Skeletal muscle tissue (tissue), 4 donors: ENCODE results near the gene NRBP1. TPM values are rescaled to one million over a fixed set of nuclear protein-coding genes. Genes with fewer than 3 reads are reported as not detected.
A peak's percentile ranks its signal among the peaks of the same experiment; 100 is the strongest.

ENCODE experiments used
- H3K27ac ChIP-seq: one replicate; pipeline ENCODE4 v1.7.0; 2013; ENCODE audit warnings: mild to moderate bottlenecking, low read depth, low read length, inconsistent platforms
- H3K27me3 ChIP-seq, 3 donors: one replicate each; pipeline ENCODE4 v1.7.0; 2013; ENCODE audit warnings: low read length in 3 of 3; ENCODE audit not compliant: control insufficient read depth in 3 of 3, insufficient read depth in 3 of 3
- H3K36me3 ChIP-seq, 3 donors: one replicate each; pipeline ENCODE4 v1.7.0; 2013; ENCODE audit warnings: low read length in 3 of 3; ENCODE audit not compliant: control insufficient read depth in 3 of 3, insufficient read depth in 3 of 3
- H3K4me1 ChIP-seq, 3 donors: one replicate each; pipeline ENCODE4 v1.7.0; 2013; ENCODE audit warnings: low read length in 3 of 3, mild to moderate bottlenecking in 3 of 3; ENCODE audit not compliant: control insufficient read depth in 3 of 3, insufficient read depth in 3 of 3
- H3K4me3 ChIP-seq, 3 donors: one replicate each; pipeline ENCODE4 v1.7.0; 2013; ENCODE audit warnings: low read length in 3 of 3
- H3K9ac ChIP-seq, 3 donors: one replicate each; pipeline ENCODE4 v1.7.0; 2013; ENCODE audit warnings: low read length in 3 of 3, mild to moderate bottlenecking in 3 of 3, moderate library complexity in 2 of 3, low read depth in 1 of 3
- H3K9me3 ChIP-seq, 3 donors: one replicate each; pipeline ENCODE4 v1.7.0; 2013; ENCODE audit warnings: low read length in 3 of 3; ENCODE audit not compliant: control insufficient read depth in 3 of 3
- total RNA-seq: library from RNA; depleted of rRNA; stranded (reverse); fragments of >200 nt; gene quantifications from one replicate; pipeline ENCODE4 v1.2.3, GENCODE V29; 2014
- donor health status: Osteomylitis.

Gene NRBP1
- total RNA-seq, 1 donor from 2014 or later: 81.4 TPM

- peak overlapping the region; percentile 25 for H3K27ac ChIP-seq
These were observed 14.5 kb downstream of the NRBP1 start for GRCh38 chr2:27442920-27443282.

DNA sequence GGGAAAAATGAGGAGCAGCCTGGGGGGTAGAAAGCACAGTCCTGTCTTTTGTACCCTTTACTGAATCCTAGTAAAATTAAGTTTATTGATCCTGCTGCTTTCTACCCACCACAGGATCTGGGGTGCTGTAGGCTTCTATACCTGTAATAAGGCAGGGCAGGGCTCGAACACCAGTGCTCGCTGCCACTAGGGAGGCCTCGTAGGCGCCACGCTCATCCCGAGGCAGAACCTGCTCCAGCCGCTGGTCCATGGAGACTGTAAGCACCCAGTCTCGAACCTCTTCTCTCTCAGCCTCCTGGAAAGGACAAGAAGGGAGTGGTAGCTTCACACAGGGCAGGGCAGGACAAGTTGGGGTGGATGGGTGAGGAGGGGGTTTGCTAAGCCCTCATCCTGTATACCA is 16.7 kb downstream of the NRBP1 start:
- Histone ChIP-seq H3K27ac (no peak overlapping the region), H3K27me3 (no peaks in the 10 kb centered on the region), H3K4me1 (peaks cover 0 to 9% (median 4%) of the 10 kb centered on the region in 3 donors), H3K9ac (no peak overlapping the region), H3K9me3 (no peaks in the 10 kb centered on the region), H3K36me3 (peaks cover 46 to 65% (median 48%) of the 10 kb centered on the region in 3 donors), H3K4me3 (no peak overlapping the region)

More at GRCh38 chr2:27442920-27443282, 14.5 kb downstream of the NRBP1 start:
- Histone ChIP-seq H3K36me3 (peaks cover 43 to 63% (median 50%) of the 10 kb centered on the region in 3 donors), H3K27me3 (no peaks in the 10 kb centered on the region), H3K9ac (peak overlapping the region in 2 of 3 donors; percentile 30 to 57), H3K4me1 (peaks cover 0 to 9% (median 4%) of the 10 kb centered on the region in 3 donors), H3K9me3 (no peaks in the 10 kb centered on the region), H3K4me3 (no peak overlapping the region)

- Histone ChIP-seq H3K9ac (no peak overlapping the region), H3K4me3 (no peak overlapping the region), H3K36me3 (peaks cover 41 to 62% (median 46%) of the 10 kb centered on the region in 3 donors), H3K27me3 (no peaks in the 10 kb centered on the region), H3K27ac (no peak overlapping the region), H3K9me3 (no peaks in the 10 kb centered on the region), H3K4me1 (peaks cover 0 to 9% (median 4%) of the 10 kb centered on the region in 3 donors)
These were observed 17.2 kb downstream of the NRBP1 start for GRCh38 chr2:27445615-27446014.

DNA sequence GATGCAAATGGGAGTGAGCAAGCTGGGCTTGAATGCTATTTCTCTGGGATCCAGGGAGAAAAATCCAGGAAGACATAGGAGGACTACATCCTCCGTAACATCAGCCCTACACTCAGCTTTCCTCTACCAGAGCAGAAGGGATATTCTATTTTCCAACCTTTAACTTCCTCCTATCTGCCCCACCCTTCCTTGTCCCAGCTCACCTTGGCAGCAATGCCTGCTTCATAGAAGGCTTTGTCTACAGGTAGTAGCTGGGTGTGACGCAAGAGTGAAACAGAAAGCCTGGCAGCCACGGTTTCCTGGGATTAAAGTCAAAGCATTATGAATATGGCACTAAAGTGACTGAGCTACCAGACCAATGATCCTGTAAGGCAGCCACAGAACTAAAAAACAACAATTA is 17.6 kb downstream of the NRBP1 start:
- H3K27me3 ChIP-seq: no peaks in the 10 kb centered on the region
- H3K4me1 ChIP-seq: peaks cover 0 to 9% (median 4%) of the 10 kb centered on the region in 3 donors
- peaks cover 37 to 60% (median 46%) of the 10 kb centered on the region in 3 donors for H3K36me3 ChIP-seq
- H3K4me3 ChIP-seq: no peak overlapping the region
- no peak overlapping the region for H3K27ac ChIP-seq
- H3K9me3 ChIP-seq: no peaks in the 10 kb centered on the region
- H3K9ac ChIP-seq: no peak overlapping the region

DNA sequence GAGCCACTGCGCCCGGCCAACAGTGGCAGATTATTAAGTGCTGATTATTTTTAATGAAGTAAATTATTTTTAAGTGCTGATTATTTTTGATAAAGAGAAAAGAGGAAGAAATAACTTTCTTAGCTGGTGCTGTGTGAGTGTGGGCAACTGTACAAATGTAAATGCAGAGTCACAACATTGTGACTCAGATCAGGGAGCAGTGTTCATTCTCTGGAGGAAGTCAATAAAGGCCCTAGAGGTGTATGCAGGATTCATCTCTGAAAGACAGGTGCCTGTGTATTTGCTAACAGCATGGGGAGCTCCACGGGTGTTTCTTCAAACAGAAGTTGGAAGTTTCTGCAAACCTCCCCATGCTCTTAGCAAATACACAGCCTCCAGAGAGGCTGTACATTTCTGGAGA is 19.9 kb downstream of the NRBP1 start:
- Histone ChIP-seq H3K4me1 (no peaks in the 10 kb centered on the region), H3K27me3 (no peaks in the 10 kb centered on the region), H3K9me3 (no peaks in the 10 kb centered on the region), H3K4me3 (no peak overlapping the region), H3K36me3 (peaks cover 37 to 64% (median 55%) of the 10 kb centered on the region in 3 donors), H3K27ac (no peak overlapping the region), H3K9ac (no peak overlapping the region)

- H3K9me3 ChIP-seq: no peaks in the 10 kb centered on the region
- peaks cover 50 to 68% (median 65%) of the 10 kb centered on the region in 3 donors for H3K36me3 ChIP-seq
- no peaks in the 10 kb centered on the region for H3K27me3 ChIP-seq
- no peak overlapping the region for H3K4me3 ChIP-seq
- H3K9ac ChIP-seq: no peak overlapping the region
- no peak overlapping the region for H3K27ac ChIP-seq
- H3K4me1 ChIP-seq: no peaks in the 10 kb centered on the region
These were observed 22.7 kb downstream of the NRBP1 start for GRCh38 chr2:27451095-27451494.

GRCh38 chr2:27453968-27454367 is 25.5 kb downstream of the NRBP1 start:
- no peaks in the 10 kb centered on the region for H3K4me1 ChIP-seq
- no peaks in the 10 kb centered on the region for H3K9me3 ChIP-seq
- no peak overlapping the region for H3K4me3 ChIP-seq
- no peaks in the 10 kb centered on the region for H3K27me3 ChIP-seq
- H3K36me3 ChIP-seq: peaks cover 52 to 84% (median 69%) of the 10 kb centered on the region in 3 donors
- H3K9ac ChIP-seq: no peak overlapping the region
- no peak overlapping the region for H3K27ac ChIP-seq

DNA sequence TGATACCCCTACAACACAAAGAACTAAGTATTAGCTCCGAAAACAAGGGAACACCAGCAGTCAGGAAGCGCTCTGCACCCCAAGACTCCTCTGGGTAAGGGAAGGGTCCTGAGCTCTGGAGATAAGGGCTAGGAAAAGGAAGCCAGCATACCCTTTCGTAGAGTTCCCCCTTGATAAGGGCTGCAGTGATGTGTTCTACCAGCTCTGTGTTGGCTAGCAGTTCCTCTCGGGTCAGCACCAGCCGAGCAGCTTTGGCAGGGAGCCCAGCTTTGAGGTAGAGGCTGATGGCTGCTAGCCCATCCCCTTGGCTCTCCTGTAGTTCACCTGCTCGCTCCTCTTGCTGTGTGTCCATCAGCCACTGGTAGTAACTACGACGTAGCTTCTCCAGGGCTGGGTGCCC is 32.7 kb downstream of the NRBP1 start:
- H3K4me3 ChIP-seq: no peak overlapping the region
- H3K27ac ChIP-seq: no peak overlapping the region
- no peak overlapping the region for H3K9ac ChIP-seq
- H3K9me3 ChIP-seq: no peaks in the 10 kb centered on the region
- no peaks in the 10 kb centered on the region for H3K4me1 ChIP-seq
- H3K36me3 ChIP-seq: peaks cover 33 to 60% (median 46%) of the 10 kb centered on the region in 3 donors
- no peaks in the 10 kb centered on the region for H3K27me3 ChIP-seq

DNA sequence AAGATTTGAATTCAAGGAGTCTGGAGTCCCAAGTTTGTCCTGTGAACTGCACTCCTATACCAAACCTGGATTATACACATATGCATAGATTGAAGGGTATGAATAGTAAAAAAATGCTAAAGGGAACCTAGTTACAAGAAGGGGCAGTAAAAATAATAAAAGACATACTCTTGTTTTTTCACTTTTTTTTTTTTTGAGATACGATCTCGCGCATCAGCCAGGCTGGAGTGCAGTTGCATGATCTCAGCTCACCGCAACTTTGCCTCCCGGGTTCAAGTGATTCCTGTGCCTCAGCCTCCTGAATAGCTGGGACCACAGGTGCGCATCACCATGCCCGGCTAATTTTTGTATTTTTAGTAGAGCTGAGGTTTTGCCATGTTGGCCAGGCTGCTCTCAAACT is 36.0 kb downstream of the NRBP1 start:
- peaks cover 14 to 31% (median 21%) of the 10 kb centered on the region in 3 donors for H3K36me3 ChIP-seq
- no peak overlapping the region for H3K27ac ChIP-seq
- no peak overlapping the region for H3K9ac ChIP-seq
- H3K27me3 ChIP-seq: no peaks in the 10 kb centered on the region
- H3K4me3 ChIP-seq: no peak overlapping the region
- H3K4me1 ChIP-seq: no peaks in the 10 kb centered on the region
- H3K9me3 ChIP-seq: no peaks in the 10 kb centered on the region

DNA sequence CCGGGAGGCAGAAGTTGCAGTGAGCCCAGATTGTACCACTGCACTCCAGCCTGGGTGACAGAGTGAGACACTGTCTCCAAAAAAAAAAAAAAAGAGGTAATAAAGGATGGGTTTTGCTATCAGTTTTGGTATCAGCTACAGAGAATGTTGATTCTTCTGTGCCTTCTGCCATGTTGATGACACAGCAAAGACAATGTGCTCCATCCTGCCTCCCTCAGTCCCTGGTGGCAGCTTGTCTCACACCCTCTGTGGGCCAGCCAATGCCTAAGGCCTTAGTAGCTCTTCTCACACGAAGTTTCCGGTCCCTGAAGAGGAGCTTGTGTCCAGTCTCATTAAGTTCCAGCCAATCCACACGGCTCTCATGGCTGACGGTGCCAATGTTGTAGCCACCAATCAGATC is 43.5 kb downstream of the NRBP1 start:
- peaks cover 23 to 38% (median 32%) of the 10 kb centered on the region in 3 donors for H3K36me3 ChIP-seq

More for the DNA sequence above, 43.5 kb downstream of the NRBP1 start:
- no peak overlapping the region for H3K27ac ChIP-seq
- H3K4me3 ChIP-seq: no peak overlapping the region
- no peak overlapping the region for H3K9ac ChIP-seq
- H3K27me3 ChIP-seq: no peaks in the 10 kb centered on the region
- H3K4me1 ChIP-seq: no peaks in the 10 kb centered on the region
- no peaks in the 10 kb centered on the region for H3K9me3 ChIP-seq
